Measurements from ENCODE around the gene CSNK1A1.

CSNK1A1 gene

DNA sequence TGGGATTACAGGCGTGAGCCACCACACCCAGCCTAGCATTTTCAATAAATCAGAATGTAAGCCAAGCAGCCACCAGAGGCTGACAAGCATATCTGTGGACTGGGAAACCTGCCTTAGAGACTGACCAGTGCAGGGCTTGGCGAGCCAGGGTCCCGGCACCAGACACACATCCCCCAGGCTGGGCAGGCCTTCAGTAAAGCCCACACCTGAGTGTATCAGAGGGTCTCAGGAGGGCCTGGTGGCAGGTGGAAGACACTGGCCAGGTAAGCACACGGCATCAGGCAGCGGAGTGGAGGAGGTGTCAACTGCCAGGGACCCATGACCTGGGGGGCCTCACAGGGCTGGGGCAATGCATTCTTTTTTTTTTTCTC lies 93.9 kb downstream of the CSNK1A1 start:
- TF ChIP-seq, protein P1, sequence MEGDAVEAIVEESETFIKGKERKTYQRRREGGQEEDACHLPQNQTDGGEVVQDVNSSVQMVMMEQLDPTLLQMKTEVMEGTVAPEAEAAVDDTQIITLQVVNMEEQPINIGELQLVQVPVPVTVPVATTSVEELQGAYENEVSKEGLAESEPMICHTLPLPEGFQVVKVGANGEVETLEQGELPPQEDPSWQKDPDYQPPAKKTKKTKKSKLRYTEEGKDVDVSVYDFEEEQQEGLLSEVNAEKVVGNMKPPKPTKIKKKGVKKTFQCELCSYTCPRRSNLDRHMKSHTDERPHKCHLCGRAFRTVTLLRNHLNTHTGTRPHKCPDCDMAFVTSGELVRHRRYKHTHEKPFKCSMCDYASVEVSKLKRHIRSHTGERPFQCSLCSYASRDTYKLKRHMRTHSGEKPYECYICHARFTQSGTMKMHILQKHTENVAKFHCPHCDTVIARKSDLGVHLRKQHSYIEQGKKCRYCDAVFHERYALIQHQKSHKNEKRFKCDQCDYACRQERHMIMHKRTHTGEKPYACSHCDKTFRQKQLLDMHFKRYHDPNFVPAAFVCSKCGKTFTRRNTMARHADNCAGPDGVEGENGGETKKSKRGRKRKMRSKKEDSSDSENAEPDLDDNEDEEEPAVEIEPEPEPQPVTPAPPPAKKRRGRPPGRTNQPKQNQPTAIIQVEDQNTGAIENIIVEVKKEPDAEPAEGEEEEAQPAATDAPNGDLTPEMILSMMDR (IDR thresholded peaks at IDR 0.05; ENCODE audit: insufficient read depth, low read depth, low read length, missing control alignments): no peak
- DNase-seq (ENCODE audit: low read depth): no peak
- no peak overlapping the region for H3K4me3 ChIP-seq (ENCODE audit: low read length)

DNA sequence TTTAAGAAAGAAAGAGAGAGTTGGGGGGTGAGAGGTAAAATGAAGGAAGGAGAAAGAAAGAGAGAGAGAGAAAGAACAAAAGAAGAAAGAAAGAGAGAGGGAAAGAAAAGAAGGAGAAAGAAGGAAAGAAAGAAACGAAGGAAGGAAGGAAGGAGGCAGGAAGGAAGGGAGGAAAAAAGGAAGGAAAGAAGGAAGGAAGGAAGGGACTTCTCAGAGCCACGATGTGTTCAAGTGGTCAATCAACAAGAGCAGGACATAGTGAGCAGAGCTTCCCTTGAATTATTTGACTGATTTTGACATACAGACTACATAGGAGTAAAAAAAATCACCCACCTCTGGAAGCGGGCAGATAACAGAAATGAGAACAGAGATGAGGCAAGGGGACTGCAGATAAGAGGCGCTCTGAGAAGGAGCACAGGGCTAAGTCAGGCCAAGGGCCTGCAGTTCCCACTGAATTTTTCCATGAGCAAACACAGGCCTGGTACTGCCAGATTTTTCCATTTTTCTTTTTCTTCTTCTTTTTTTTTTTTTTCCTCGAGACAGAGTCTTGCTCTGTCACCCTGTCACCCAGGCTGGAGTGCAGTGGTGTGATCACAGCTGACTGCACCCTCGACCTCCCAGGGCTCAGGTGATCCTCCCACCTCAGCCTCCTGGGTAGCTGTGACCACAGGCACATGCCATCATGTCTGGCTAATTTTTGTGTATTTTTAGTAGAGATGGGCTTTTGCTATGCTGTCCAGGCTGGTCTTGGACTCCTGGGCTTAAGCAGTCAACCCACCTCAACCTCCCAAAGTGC lies 94.4 kb downstream of the CSNK1A1 start:
- TF ChIP-seq, protein P1 (IDR thresholded peaks at IDR 0.05; ENCODE audit: insufficient read depth, low read depth, low read length, missing control alignments): no peak
- DNase-seq (ENCODE audit: low read depth): no peak
- H3K4me3 ChIP-seq (ENCODE audit: low read length): no peak overlapping the region

DNA sequence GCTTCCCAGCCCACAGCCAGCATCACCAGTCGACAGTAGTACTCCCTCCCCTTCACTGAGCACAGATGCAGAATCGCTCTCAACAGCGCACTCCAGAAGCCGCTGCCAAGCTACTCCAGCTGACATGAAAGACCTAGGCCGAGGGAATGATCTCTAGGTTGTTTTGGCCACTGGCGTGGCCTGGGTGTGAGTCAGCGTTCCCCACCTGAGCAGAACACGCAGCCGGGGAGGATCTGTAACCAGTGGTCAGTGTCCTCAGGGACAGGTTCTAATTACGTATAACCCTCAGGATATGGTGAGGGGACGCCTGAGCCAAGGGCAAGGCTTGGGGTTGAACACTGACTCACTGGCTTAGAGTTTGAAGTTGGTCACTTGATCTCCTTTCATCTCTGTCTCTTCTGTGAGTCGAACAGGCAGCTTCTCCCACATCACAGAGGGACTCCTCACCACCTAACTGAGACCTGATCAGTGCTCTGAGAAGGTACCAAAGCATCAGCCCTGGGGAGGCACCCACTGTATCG lies 95.3 kb downstream of the CSNK1A1 start:
- TF ChIP-seq, protein P1 (IDR thresholded peaks at IDR 0.05; ENCODE audit: insufficient read depth, low read depth, low read length, missing control alignments): no peak
- DNase-seq (ENCODE audit: low read depth): no peak
- H3K4me3 ChIP-seq (ENCODE audit: low read length): no peak overlapping the region

DNA sequence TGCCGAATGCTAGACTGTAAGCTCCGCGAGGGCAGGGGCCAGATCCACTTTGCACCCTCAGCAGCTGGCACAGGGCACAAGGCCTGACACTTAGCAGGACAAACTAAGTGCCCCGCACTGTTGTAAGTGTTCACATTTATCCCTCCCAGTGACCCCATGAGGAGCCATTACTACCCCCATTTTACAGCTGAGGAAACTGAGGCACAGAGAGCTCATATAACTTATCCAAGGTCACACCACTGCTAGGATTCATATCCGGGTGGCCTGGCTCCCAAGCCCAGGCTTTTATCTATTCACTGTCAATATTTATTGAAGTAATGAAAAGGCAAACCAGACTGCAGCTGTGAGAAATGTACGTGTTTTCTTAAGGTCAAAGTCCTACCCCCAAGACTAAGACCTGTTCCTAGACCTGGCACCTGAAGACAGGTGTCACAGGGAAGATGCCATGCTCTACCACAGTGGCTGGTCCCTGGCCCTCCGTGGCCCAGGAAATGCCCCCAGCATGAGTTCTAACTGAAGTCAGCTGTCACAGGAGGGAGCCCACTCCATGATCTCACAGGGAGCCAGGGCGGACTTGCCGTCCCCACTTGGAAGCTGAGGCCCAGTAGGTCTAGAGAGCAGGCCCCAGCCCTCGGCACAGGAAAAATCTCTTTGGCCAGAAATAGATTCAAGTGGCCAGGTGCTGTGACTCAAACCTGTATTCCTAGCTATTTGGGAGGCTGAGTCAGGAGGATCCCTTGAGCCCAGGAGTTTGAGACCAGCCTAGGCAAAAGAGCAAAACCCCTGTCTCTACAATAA lies 97.4 kb downstream of the CSNK1A1 start:
- H3K4me3 ChIP-seq (ENCODE audit: low read length): no peak overlapping the region
- TF ChIP-seq, protein P1 (IDR thresholded peaks at IDR 0.05; ENCODE audit: insufficient read depth, low read depth, low read length, missing control alignments): no peak
- no peak for DNase-seq (ENCODE audit: low read depth)

DNA sequence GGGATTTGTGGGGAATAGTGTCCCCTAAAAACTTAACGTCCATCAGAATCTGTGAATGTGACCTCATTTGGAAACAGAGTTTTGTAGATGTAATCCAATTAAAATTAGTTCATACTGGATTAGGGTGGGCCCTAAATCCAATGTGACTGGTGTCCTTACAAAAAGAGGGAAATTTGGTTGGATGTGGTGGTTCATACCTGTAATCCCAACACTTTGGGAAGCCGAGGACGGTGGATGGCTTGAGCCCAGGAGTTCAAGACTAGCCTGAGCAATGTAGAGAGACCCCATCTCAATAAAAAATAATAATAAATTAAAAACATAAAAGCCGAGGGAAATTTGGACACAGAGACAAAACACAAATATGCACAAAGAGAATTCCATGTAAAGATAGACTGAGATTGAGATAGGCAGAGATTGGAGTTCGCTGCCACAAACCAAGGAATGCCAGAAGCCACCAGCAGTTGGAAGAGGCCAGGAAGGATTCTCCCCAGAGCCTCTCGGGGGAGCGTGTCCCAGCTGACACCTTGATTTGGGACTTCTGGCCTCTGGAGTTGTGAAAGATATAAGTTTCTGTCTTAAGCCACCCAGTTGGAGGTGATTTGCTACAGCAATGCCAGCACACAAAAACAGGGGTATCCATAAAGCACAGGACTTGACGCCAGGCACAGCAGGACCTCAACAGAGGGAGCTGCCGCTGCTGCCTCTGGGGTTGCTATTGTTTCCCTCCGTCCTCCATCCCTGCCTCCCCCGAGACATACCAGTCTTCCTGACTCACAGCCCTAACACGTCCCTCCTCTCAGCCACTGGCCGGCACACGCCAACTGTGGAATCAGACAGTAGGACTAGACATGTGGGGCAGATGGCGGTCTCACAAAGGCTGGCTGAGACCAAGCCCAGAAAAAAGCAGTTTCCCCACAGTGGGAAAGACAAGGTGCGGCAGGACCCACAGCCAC lies 98.3 kb downstream of the CSNK1A1 start:
- peak; percentile 93 for DNase-seq (ENCODE audit: low read depth)

More for the DNA sequence above, 98.3 kb downstream of the CSNK1A1 start:
- H3K4me3 ChIP-seq (ENCODE audit: low read length): no peak overlapping the region
- TF ChIP-seq, protein P1 (IDR thresholded peaks at IDR 0.05; ENCODE audit: insufficient read depth, low read depth, low read length, missing control alignments): peak; percentile 15

All from epithelial cell of esophagus (primary cell).